Neural cell (in vitro differentiated cells): Measurements from ENCODE around the gene PIK3R6. TPM values are rescaled to one million over a fixed set of nuclear protein-coding genes. Genes with fewer than 3 reads are reported as not detected.

ENCODE experiments used
- H2AFZ ChIP-seq: fragments of 200-600, 300-800 bp; sonication (generic), shearing (Covaris generic); 2 replicates; pipeline ENCODE4 v1.6.0; 2014; ENCODE audit warnings: low read depth, mild to moderate bottlenecking, antibody characterized with exemption, low read length, moderate library complexity
- H3F3A ChIP-seq: fragments of 200-600 bp; shearing (Covaris generic); 2 replicates; pipeline ENCODE4 v1.6.1; 2016; ENCODE audit warnings: mild to moderate bottlenecking, moderate library complexity, mixed read lengths, antibody characterized with exemption, low read length; ENCODE audit not compliant: insufficient read depth, poor library complexity, severe bottlenecking
- H3K27ac ChIP-seq: fragments of 200-600, 300-800 bp; sonication (generic), shearing (Covaris generic); 2 replicates; pipeline ENCODE4 v1.5.1; 2014; ENCODE audit warnings: mild to moderate bottlenecking, low read length, moderate library complexity
- H3K27me3 ChIP-seq: fragments of 300-800, 200-600 bp; sonication (generic), shearing (Covaris generic); 2 replicates; pipeline ENCODE4 v1.6.0; 2014; ENCODE audit warnings: mild to moderate bottlenecking, low read depth, low read length, moderate library complexity; ENCODE audit not compliant: insufficient read depth
- H3K36me3 ChIP-seq: fragments of 300-800, 200-600 bp; sonication (generic), shearing (Covaris generic); 2 replicates; pipeline ENCODE4 v1.5.1; 2014; ENCODE audit warnings: mild to moderate bottlenecking, antibody characterized with exemption, low read length, moderate library complexity; ENCODE audit not compliant: insufficient read depth
- H3K4me2 ChIP-seq: fragments of 300-800, 200-600 bp; sonication (generic), shearing (Covaris generic); 2 replicates; pipeline ENCODE4 v1.6.0; 2014; ENCODE audit warnings: mild to moderate bottlenecking, low read length
- H3K4me3 ChIP-seq: fragments of 300-800, 200-600 bp; sonication (generic), shearing (Covaris generic); 2 replicates; pipeline ENCODE4 v1.5.1; 2014; ENCODE audit warnings: mild to moderate bottlenecking, low read length, moderate library complexity
- H3K79me2 ChIP-seq: fragments of 200-600 bp; shearing (Covaris generic); replicated peaks from 2 replicates; pipeline ENCODE4 v1.6.0; 2014; ENCODE audit warnings: mild to moderate bottlenecking, low read length, moderate library complexity; ENCODE audit not compliant: insufficient read depth
- H3K9ac ChIP-seq: fragments of 300-800, 200-600 bp; sonication (generic), shearing (Covaris generic); 2 replicates; pipeline ENCODE4 v1.6.1; 2016; ENCODE audit warnings: mild to moderate bottlenecking, low read length, mixed read lengths
- H3K9me2 ChIP-seq: fragments of 200-600 bp; shearing (Covaris generic); 2 replicates; pipeline ENCODE4 v1.6.1; 2016; ENCODE audit warnings: mild to moderate bottlenecking, low read length, mixed read lengths; ENCODE audit not compliant: insufficient read depth
- H3K9me3 ChIP-seq: fragments of 200-600, 300-800 bp; sonication (generic), shearing (Covaris generic); 2 replicates; pipeline ENCODE4 v1.6.1; 2016; ENCODE audit warnings: mild to moderate bottlenecking, mixed run types, low read length, moderate library complexity, mixed read lengths
- H4K20me1 ChIP-seq: fragments of 200-600 bp; shearing (Covaris generic); 2 replicates; pipeline ENCODE4 v1.6.1; 2016; ENCODE audit warnings: mild to moderate bottlenecking, mixed run types; ENCODE audit not compliant: insufficient read depth
- CTCF ChIP-seq: fragments of 450-650 bp; IDR thresholded peaks from 2 replicates; pipeline ENCODE4 v1.5.1; 2014; ENCODE audit warnings: antibody characterized with exemption, mild to moderate bottlenecking, moderate library complexity; ENCODE audit not compliant: poor library complexity, severe bottlenecking
- EP300 ChIP-seq: fragments of 450-650 bp; conservative IDR thresholded peaks from 2 replicates; pipeline ENCODE4 v1.6.1; 2014; ENCODE audit warnings: antibody characterized with exemption, mild to moderate bottlenecking, moderate library complexity; ENCODE audit not compliant: poor library complexity, severe bottlenecking
- EZH2 ChIP-seq: fragments of 200-600, 300-800 bp; shearing (Covaris generic), sonication (generic); IDR thresholded peaks from 2 replicates; pipeline ENCODE4 v1.6.1; 2014; ENCODE audit warnings: antibody characterized with exemption, low read length, borderline replicate concordance, mild to moderate bottlenecking; ENCODE audit not compliant: insufficient read depth, poor library complexity, severe bottlenecking
- MXI1 ChIP-seq: fragments of 450-650 bp; conservative IDR thresholded peaks from 2 replicates; pipeline ENCODE4 v1.6.1; 2014; ENCODE audit warnings: antibody characterized with exemption, mild to moderate bottlenecking; ENCODE audit not compliant: poor library complexity, severe bottlenecking
- POLR2AphosphoS5 ChIP-seq: IDR thresholded peaks from 2 replicates; pipeline ENCODE4 v1.6.1; 2012
- RAD21 ChIP-seq: fragments of 450-650 bp; conservative IDR thresholded peaks from 2 replicates; pipeline ENCODE4 v1.6.1; 2014; ENCODE audit warnings: antibody characterized with exemption, mild to moderate bottlenecking, moderate library complexity
- REST ChIP-seq: IDR thresholded peaks from 2 replicates; pipeline ENCODE4 v1.6.1; 2012; ENCODE audit warnings: borderline replicate concordance
- SMC3 ChIP-seq: fragments of 450-650 bp; conservative IDR thresholded peaks from 2 replicates; pipeline ENCODE4 v1.6.1; 2014; ENCODE audit warnings: antibody characterized with exemption, mild to moderate bottlenecking, moderate library complexity; ENCODE audit not compliant: poor library complexity
- TAF1 ChIP-seq: IDR thresholded peaks from 2 replicates; pipeline ENCODE4 v1.6.1; 2012; ENCODE audit warnings: low read depth
- polyA plus RNA-seq: library from polyadenylated mRNA; depleted of rRNA; stranded (reverse); fragments of >200 nt; gene quantifications from 2 replicates; pipeline ENCODE4 v1.2.3, GENCODE V29; 2014

Gene PIK3R6
- polyA plus RNA-seq, 1 donor from 2014 or later: not detected

GRCh38 chr17:8800656-8801055 lies 66.8 kb downstream of the PIK3R6 start:
- H3K4me2 ChIP-seq: no peak overlapping the region
- H3K4me3 ChIP-seq: no peak overlapping the region
- H3K27ac ChIP-seq: no peak overlapping the region
- H3K27me3 ChIP-seq: peaks cover 18% of the 10 kb centered on the region
- H3K9ac ChIP-seq: no peak overlapping the region
- H3F3A ChIP-seq: no peaks in the 10 kb centered on the region
- no peak overlapping the region for H2AFZ ChIP-seq
- H3K9me2 ChIP-seq: no peaks in the 10 kb centered on the region
- no peaks in the 10 kb centered on the region for H4K20me1 ChIP-seq
- no peaks in the 10 kb centered on the region for H3K9me3 ChIP-seq
- no peaks in the 10 kb centered on the region for H3K79me2 ChIP-seq
- TF ChIP-seq RAD21: no peak
- no peak for TF ChIP-seq POLR2AphosphoS5
- no peak for TF ChIP-seq CTCF
- no peak for TF ChIP-seq REST
- no peak for TF ChIP-seq SMC3
- no peak for TF ChIP-seq MXI1
- TF ChIP-seq EZH2: no peak
- TF ChIP-seq TAF1: no peak
- no peak for TF ChIP-seq EP300
- H3K36me3 ChIP-seq: no peaks in the 10 kb centered on the region

GRCh38 chr17:8799570-8800212 lies 67.8 kb downstream of the PIK3R6 start:
- no peak for TF ChIP-seq TAF1
- TF ChIP-seq SMC3: no peak
- no peak for TF ChIP-seq POLR2AphosphoS5
- TF ChIP-seq RAD21: no peak
- no peak for TF ChIP-seq EP300
- TF ChIP-seq EZH2: no peak
- no peak for TF ChIP-seq MXI1
- no peak for TF ChIP-seq CTCF
- TF ChIP-seq REST: no peak
- H3K9me2 ChIP-seq: no peaks in the 10 kb centered on the region
- no peak overlapping the region for H2AFZ ChIP-seq
- no peak overlapping the region for H3K27ac ChIP-seq
- peaks cover 18% of the 10 kb centered on the region for H3K27me3 ChIP-seq
- H3K79me2 ChIP-seq: no peaks in the 10 kb centered on the region
- H3F3A ChIP-seq: no peaks in the 10 kb centered on the region
- no peaks in the 10 kb centered on the region for H3K36me3 ChIP-seq
- H4K20me1 ChIP-seq: no peaks in the 10 kb centered on the region
- no peak overlapping the region for H3K4me3 ChIP-seq
- no peak overlapping the region for H3K9ac ChIP-seq
- no peak overlapping the region for H3K4me2 ChIP-seq
- no peaks in the 10 kb centered on the region for H3K9me3 ChIP-seq
